Left ventricle myocardium inferior (tissue), 1 donor: ENCODE measurements around the gene ARPIN. TPM values are rescaled to one million over a fixed set of nuclear protein-coding genes. Genes with fewer than 3 reads are reported as not detected.
"Not testable (repeated sequence)": the region's sequence is repeated elsewhere in the genome, so short reads cannot be mapped to it uniquely, and the experiment has no call there.

Source experiments
- DNase-seq: peaks from one replicate; pipeline ENCODE4 v3.0.0-alpha.2; 2020
- H3K27ac ChIP-seq: fragments of 200-600 bp; replicated peaks from 2 replicates; pipeline ENCODE4 v1.8.0; 2021
- H3K27me3 ChIP-seq: fragments of 200-600 bp; 2 replicates; pipeline ENCODE4 v1.8.0; 2021; ENCODE audit warnings: low read depth
- H3K36me3 ChIP-seq: fragments of 200-600 bp; 2 replicates; pipeline ENCODE4 v1.8.0; 2021
- H3K4me1 ChIP-seq: fragments of 200-600 bp; 2 replicates; pipeline ENCODE4 v1.8.0; 2021
- H3K4me3 ChIP-seq: fragments of 200-600 bp; 2 replicates; pipeline ENCODE4 v1.8.0; 2021; ENCODE audit warnings: mild to moderate bottlenecking, moderate library complexity
- H3K9me3 ChIP-seq: fragments of 200-600 bp; replicated peaks from 2 replicates; pipeline ENCODE4 v1.8.0; 2021
- CTCF ChIP-seq: fragments of 200-600 bp; IDR thresholded peaks from 2 replicates; pipeline ENCODE4 v1.8.0; 2021; ENCODE audit warnings: antibody characterized with exemption, mild to moderate bottlenecking, borderline replicate concordance
- intact Hi-C: fragments of 100-400 bp; cut with micrococcal nuclease; formaldehyde crosslinking; loops from one replicate; pipeline ENCODE4 v1.11.0; 2022
- total RNA-seq: library from RNA; stranded (reverse); fragmentation: NEBNext Ultra II Directional; extraction: Animal tissue kit (Norgen Biotek cat#: 25700); gene quantifications from one replicate; pipeline ENCODE4 v1.2.1, GENCODE V29; 2021
- donor health status: DM: no; HTN: yes; CAD: no; lungs with severe emphysema.

Gene ARPIN
- total RNA-seq, 1 donor from 2014 or later: 11.4 TPM

DNA sequence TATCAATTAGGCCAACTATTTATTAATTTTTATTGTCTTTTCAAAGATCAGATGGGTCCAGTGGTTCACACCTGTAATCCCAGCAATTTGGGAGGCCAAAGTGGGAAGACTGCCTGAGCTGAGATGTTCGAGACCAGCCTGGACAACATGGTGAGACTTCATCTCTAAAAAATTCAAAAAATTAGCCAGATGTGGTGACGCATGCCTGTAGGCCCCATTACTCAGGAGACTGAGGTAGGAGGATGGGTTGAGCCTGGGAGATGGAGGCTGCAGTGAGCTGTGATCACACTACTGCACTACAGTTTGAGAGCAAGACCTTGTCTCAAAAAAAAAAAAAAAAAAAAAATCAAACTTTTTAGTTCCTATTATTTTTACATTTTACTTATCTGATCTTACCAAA is 27.1 kb downstream of the ARPIN start:
- H3K4me1 ChIP-seq: no peaks in the 10 kb centered on the region
- TF ChIP-seq CTCF: no peak
- peaks cover 82% of the 10 kb centered on the region for H3K36me3 ChIP-seq
- H3K27ac ChIP-seq: no peak overlapping the region
- H3K27me3 ChIP-seq: no peaks in the 10 kb centered on the region
- H3K9me3 ChIP-seq: no peaks in the 10 kb centered on the region
- H3K4me3 ChIP-seq: no peak overlapping the region
- intact Hi-C loops: no loop called here
- DNase-seq: no peak

DNA sequence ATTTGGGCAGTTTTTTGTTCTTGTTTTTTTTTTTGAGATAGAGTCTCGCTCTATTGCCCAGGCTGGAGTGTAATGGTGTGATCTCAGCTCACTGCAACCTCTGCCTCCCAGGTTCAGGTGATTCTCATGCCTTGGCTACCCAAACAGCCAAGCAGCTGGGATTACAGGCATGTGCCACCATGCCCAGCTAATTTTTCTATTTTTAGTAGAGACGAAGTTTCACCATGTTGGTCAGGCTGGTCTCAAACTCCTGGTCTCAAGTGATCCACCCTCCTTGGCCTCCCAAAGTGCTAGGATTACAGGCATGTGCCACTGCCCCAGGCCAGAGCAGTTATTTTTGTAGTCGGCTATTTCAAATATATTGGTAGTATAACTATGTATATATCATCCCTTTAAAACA is 27.6 kb downstream of the ARPIN start:
- H3K36me3 ChIP-seq: peaks cover 86% of the 10 kb centered on the region
- not testable (repeated sequence) for DNase-seq

GRCh38 chr15:89883518-89883917 is 29.2 kb downstream of the ARPIN start:
- no peak overlapping the region for H3K4me3 ChIP-seq
- intact Hi-C loops: no loop called here
- H3K9me3 ChIP-seq: no peaks in the 10 kb centered on the region
- no peak for TF ChIP-seq CTCF
- H3K27me3 ChIP-seq: no peaks in the 10 kb centered on the region
- DNase-seq: no peak
- no peak overlapping the region for H3K27ac ChIP-seq
- peaks cover 97% of the 10 kb centered on the region for H3K36me3 ChIP-seq
- no peaks in the 10 kb centered on the region for H3K4me1 ChIP-seq

More for the DNA sequence above, 27.6 kb downstream of the ARPIN start:
- H3K4me1 ChIP-seq, H3K9me3 ChIP-seq, H3K27me3 ChIP-seq, H3K27ac ChIP-seq, intact Hi-C loops, H3K4me3 ChIP-seq: not testable (repeated sequence)

GRCh38 chr15:89880727-89881126 is 32.0 kb downstream of the ARPIN start:
- intact Hi-C loops: no loop called here
- DNase-seq: no peak
- no peaks in the 10 kb centered on the region for H3K4me1 ChIP-seq
- H3K36me3 ChIP-seq: peaks cover 99% of the 10 kb centered on the region
- no peak overlapping the region for H3K4me3 ChIP-seq
- no peak for TF ChIP-seq CTCF
- no peak overlapping the region for H3K27ac ChIP-seq
- H3K9me3 ChIP-seq: no peaks in the 10 kb centered on the region
- H3K27me3 ChIP-seq: no peaks in the 10 kb centered on the region

DNA sequence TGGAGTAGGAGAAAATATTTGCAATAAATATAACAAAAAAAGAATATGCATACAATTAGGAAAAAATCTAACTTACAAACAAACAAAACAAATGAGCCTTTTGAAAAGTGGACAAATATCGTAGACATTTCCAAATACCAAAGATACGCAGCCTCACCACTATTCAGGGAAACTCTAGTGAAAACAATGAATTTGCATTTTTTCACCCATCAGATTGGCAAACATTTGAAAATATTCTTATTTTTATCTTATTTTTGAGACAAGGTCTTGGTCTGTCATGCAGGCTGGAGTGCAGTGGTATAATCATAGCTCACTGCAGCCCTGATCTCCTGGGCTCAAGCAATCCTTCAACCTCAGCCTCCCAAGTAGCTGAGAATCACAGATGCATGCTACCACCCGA is 34.4 kb downstream of the ARPIN start:
- Histone ChIP-seq H3K36me3 (peaks cover 88% of the 10 kb centered on the region), H3K9me3 (no peaks in the 10 kb centered on the region), H3K27me3 (no peaks in the 10 kb centered on the region), H3K4me3 (no peak overlapping the region), H3K27ac (no peak overlapping the region), H3K4me1 (peaks cover 5% of the 10 kb centered on the region)
- intact Hi-C loops: loop anchor here (5.0 kb wide), 1 partner anchor 116 kb away; no protein-coding TSS in a partner anchor
- TF ChIP-seq CTCF: no peak
- no peak for DNase-seq

DNA sequence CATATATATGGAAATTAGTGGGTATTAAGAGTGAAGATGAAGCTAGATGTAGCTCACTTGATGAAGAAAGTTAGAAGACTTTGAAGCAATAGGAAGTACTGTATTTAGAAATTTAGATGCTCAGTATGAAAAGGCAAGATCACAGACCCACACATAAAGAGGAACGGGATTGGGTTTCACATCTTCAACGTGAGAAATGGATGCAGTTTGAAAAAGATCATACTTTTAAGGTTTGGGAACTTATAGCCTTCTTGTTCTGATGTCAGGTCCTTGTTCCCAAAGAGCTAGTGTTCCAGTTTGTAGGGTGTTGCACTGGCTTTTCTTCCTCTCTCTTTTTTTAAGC is 35.7 kb downstream of the ARPIN start:
- Histone ChIP-seq H3K36me3 (peaks cover 77% of the 10 kb centered on the region), H3K4me1 (peaks cover 5% of the 10 kb centered on the region), H3K27me3 (no peaks in the 10 kb centered on the region), H3K9me3 (no peaks in the 10 kb centered on the region), H3K4me3 (no peak overlapping the region), H3K27ac (no peak overlapping the region)
- no peak for DNase-seq
- TF ChIP-seq CTCF: no peak
- intact Hi-C loops: loop anchor here (5.0 kb wide), 1 partner anchor 115 kb away; no protein-coding TSS in a partner anchor
